ENCODE results near the gene CDH11. TPM values are rescaled to one million over a fixed set of nuclear protein-coding genes. Genes with fewer than 3 reads are reported as not detected.

CDH11 gene
- total RNA-seq, 1 experiment from 2014 or later, result 5.4 TPM

- Mint-ChIP-seq H3K27me3 (ENCODE audit: low read depth) (no peaks in the 10 kb centered on the region), H3K4me3 (no peak overlapping the region), H3K27ac (no peak overlapping the region), H3K4me1 (no peaks in the 10 kb centered on the region), H3K9me3 (no peaks in the 10 kb centered on the region), H3K36me3 (ENCODE audit: insufficient read depth in 1 of 3, low read depth in 3 of 3) (no peaks in the 10 kb centered on the region)
- Histone ChIP-seq H3K23me2 (ENCODE audit: insufficient read length, low read depth, low read length, poor library complexity, severe bottlenecking) (no peaks in the 10 kb centered on the region), H2AFZ (ENCODE audit: low read length) (no peak overlapping the region), H3K23ac (ENCODE audit: insufficient read length, low read depth, low read length) (no peak overlapping the region), H3K4ac (ENCODE audit: low read depth, low read length) (no peak overlapping the region), H4K5ac (ENCODE audit: insufficient read length, low read depth, low read length) (no peak overlapping the region), H3K4me1 (ENCODE audit: insufficient read depth, low read length) (no peaks in the 10 kb centered on the region), H3K4me2 (ENCODE audit: insufficient read depth, insufficient read length, low read length) (no peak overlapping the region), H3K79me1 (ENCODE audit: insufficient read depth, low read depth, low read length, poor library complexity, severe bottlenecking) (no peaks in the 10 kb centered on the region), H3K14ac (ENCODE audit: insufficient read depth, low read length) (no peak overlapping the region), H2AK5ac (ENCODE audit: insufficient read length, low read length) (no peak overlapping the region), H2BK12ac (ENCODE audit: insufficient read length, low read depth, low read length) (no peak overlapping the region), H2BK5ac (ENCODE audit: insufficient read length, low read length) (no peak overlapping the region), H3K27me3 (ENCODE audit: insufficient read depth, low read length) (no peaks in the 10 kb centered on the region), H4K20me1 (ENCODE audit: control insufficient read depth, insufficient read depth, insufficient read length) (no peaks in the 10 kb centered on the region), H3K27ac (ENCODE audit: insufficient read length, low read depth, low read length) (no peak overlapping the region), H2BK120ac (ENCODE audit: low read depth, low read length, poor library complexity, severe bottlenecking) (no peak overlapping the region), H4K91ac (ENCODE audit: insufficient read length, low read depth, low read length) (no peak overlapping the region), H3K79me2 (ENCODE audit: insufficient read depth, low read length) (no peaks in the 10 kb centered on the region), H3K18ac (ENCODE audit: insufficient read length, low read depth, low read length) (no peak overlapping the region), H4K8ac (replicated peaks; ENCODE audit: insufficient read length, low read depth, low read length) (no peak overlapping the region), H3T11ph (ENCODE audit: low read length) (no peak overlapping the region), H2BK15ac (ENCODE audit: low read depth, low read length) (no peak overlapping the region), H2BK20ac (ENCODE audit: low read depth, low read length, poor library complexity, severe bottlenecking) (no peak overlapping the region), H3K9ac (ENCODE audit: extremely low read depth, insufficient read length, low read length) (no peak overlapping the region), H3K56ac (ENCODE audit: insufficient read length, low read depth, low read length) (no peak overlapping the region), H3K9me3 (ENCODE audit: control insufficient read depth, low read depth, low read length) (no peaks in the 10 kb centered on the region)
- TF ChIP-seq, protein P1, sequence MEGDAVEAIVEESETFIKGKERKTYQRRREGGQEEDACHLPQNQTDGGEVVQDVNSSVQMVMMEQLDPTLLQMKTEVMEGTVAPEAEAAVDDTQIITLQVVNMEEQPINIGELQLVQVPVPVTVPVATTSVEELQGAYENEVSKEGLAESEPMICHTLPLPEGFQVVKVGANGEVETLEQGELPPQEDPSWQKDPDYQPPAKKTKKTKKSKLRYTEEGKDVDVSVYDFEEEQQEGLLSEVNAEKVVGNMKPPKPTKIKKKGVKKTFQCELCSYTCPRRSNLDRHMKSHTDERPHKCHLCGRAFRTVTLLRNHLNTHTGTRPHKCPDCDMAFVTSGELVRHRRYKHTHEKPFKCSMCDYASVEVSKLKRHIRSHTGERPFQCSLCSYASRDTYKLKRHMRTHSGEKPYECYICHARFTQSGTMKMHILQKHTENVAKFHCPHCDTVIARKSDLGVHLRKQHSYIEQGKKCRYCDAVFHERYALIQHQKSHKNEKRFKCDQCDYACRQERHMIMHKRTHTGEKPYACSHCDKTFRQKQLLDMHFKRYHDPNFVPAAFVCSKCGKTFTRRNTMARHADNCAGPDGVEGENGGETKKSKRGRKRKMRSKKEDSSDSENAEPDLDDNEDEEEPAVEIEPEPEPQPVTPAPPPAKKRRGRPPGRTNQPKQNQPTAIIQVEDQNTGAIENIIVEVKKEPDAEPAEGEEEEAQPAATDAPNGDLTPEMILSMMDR (conservative IDR thresholded peaks at IDR 0.05), result no peak
- DNase-seq, result no peak
- WGBS (ENCODE audit: extremely low coverage, insufficient read length, low lambda C conversion rate), result no CpG with 5 or more reads among the region's 3 CpGs
These were observed 157.7 kb downstream of the CDH11 start for GRCh38 chr16:64964126-64964540.
